Esophagus muscularis mucosa (tissue), 3 donors: ENCODE data around the gene CDON.

Experiments
- CTCF ChIP-seq, 3 experiments: fragments of 200-600 bp in 2 of 3; fragments of 450-650 bp in 1 of 3; sonication (generic) in 2 of 3; IDR thresholded peaks; one replicate each; pipeline ENCODE4 v1.5.1; 2017 to 2019; ENCODE audit warnings: antibody characterized with exemption in 3 of 3, mild to moderate bottlenecking in 2 of 3, moderate library complexity in 1 of 3
- POLR2AphosphoS5 ChIP-seq, 2 donors: sonication (generic); formaldehyde crosslinking; IDR thresholded peaks; one replicate each; pipeline ENCODE4 v1.6.1; 2017; ENCODE audit warnings: antibody characterized with exemption in 2 of 2

- TF ChIP-seq CTCF (IDR thresholded peaks at IDR 0.05): no peak
- no peak for TF ChIP-seq POLR2AphosphoS5 (IDR thresholded peaks at IDR 0.05)
Observed at GRCh38 chr11:126054408-126054807, 8.3 kb downstream of the CDON start.
